IMR-90 (cell line): Measurements from ENCODE around the gene ZFYVE28. TPM values are rescaled to one million over a fixed set of nuclear protein-coding genes. Genes with fewer than 3 reads are reported as not detected.

Source experiments
- ATAC-seq: fragments of 200-7000 bp; cut with Tn5 transposase; 2 replicates; pipeline ENCODE4 v1.9.1; 2020; ENCODE audit warnings: low read depth, mild to moderate bottlenecking, moderate library complexity
- BruUV-seq: library from RNA; stranded (reverse); fragments of 400-500 nt; replicated peaks from 2 replicates; lab custom pipeline; 2021; lab: Mats Ljungman, UMichigan
- CTCF ChIA-PET: fragments of 300-600 bp; formaldehyde crosslinking; extraction: SDS; loops from one replicate; lab custom pipeline; 2021; ENCODE audit warnings: antibody characterized with exemption; lab: Yijun Ruan, JAX
- POLR2A ChIA-PET: fragments of 300-600 bp; sonication (Branson Sonifier 250); formaldehyde crosslinking; loops from one replicate; lab custom pipeline; 2022; ENCODE audit warnings: antibody characterized with exemption; ENCODE audit not compliant: unreplicated experiment; lab: Charles Lee
- DNase-seq: peaks from one replicate; pipeline ENCODE4 v3.0.0; 2013
- H2AFZ ChIP-seq: replicated peaks from 2 replicates; pipeline ENCODE3; 2013; ENCODE audit warnings: low read length, mild to moderate bottlenecking; ENCODE audit not compliant: poor library complexity
- H2AK5ac ChIP-seq: 2 replicates; pipeline ENCODE4 v1.6.1; 2013; ENCODE audit warnings: low read depth, low read length, inconsistent platforms
- H2AK9ac ChIP-seq: replicated peaks from 2 replicates; pipeline ENCODE3; 2013; ENCODE audit warnings: mild to moderate bottlenecking, low read depth, low read length, moderate library complexity; ENCODE audit not compliant: poor library complexity
- H2BK120ac ChIP-seq: 2 replicates; pipeline ENCODE4 v1.6.1; 2013; ENCODE audit warnings: low read depth, low read length, inconsistent platforms
- H2BK15ac ChIP-seq: 3 replicates; pipeline ENCODE4 v1.6.1; 2013; ENCODE audit warnings: low read depth, low read length, inconsistent platforms
- H2BK20ac ChIP-seq: 2 replicates; pipeline ENCODE4 v1.6.1; 2013; ENCODE audit warnings: low read depth, mild to moderate bottlenecking, inconsistent platforms, low read length, moderate library complexity
- H2BK5ac ChIP-seq: 2 replicates; pipeline ENCODE4 v1.6.1; 2013; ENCODE audit warnings: mild to moderate bottlenecking, low read depth, low read length, inconsistent platforms; ENCODE audit not compliant: poor library complexity, severe bottlenecking
- H3K14ac ChIP-seq: replicated peaks from 2 replicates; pipeline ENCODE4 v1.6.1; 2013; ENCODE audit warnings: low read depth, low read length, inconsistent platforms
- H3K18ac ChIP-seq: 2 replicates; pipeline ENCODE4 v1.6.1; 2013; ENCODE audit warnings: low read depth, low read length, control low read depth
- H3K23ac ChIP-seq: 2 replicates; pipeline ENCODE4 v1.6.1; 2013; ENCODE audit warnings: low read depth, low read length, inconsistent platforms
- H3K27ac ChIP-seq: 2 replicates; pipeline ENCODE4 v1.5.1; 2013; ENCODE audit warnings: mild to moderate bottlenecking, control low read depth, low read length; ENCODE audit not compliant: insufficient read depth
- H3K27me3 ChIP-seq: 2 replicates; pipeline ENCODE4 v1.6.1; 2013; ENCODE audit warnings: low read length; ENCODE audit not compliant: control insufficient read depth, insufficient read depth
- H3K36me3 ChIP-seq: 2 replicates; pipeline ENCODE4 v1.6.1; 2013; ENCODE audit warnings: low read length, mixed read lengths; ENCODE audit not compliant: control insufficient read depth, insufficient read depth
- H3K4ac ChIP-seq: 2 replicates; pipeline ENCODE4 v1.6.1; 2013; ENCODE audit warnings: low read depth, low read length, inconsistent platforms
- H3K4me1 ChIP-seq: 2 replicates; pipeline ENCODE4 v1.6.1; 2013; ENCODE audit warnings: low read length, mixed read lengths; ENCODE audit not compliant: control insufficient read depth, insufficient read depth
- H3K4me2 ChIP-seq: 2 replicates; pipeline ENCODE4 v1.6.1; 2013; ENCODE audit warnings: low read depth, mild to moderate bottlenecking, control low read depth, low read length, moderate library complexity
- H3K4me3 ChIP-seq: 2 replicates; pipeline ENCODE4 v1.5.1; 2013; ENCODE audit warnings: low read depth, mild to moderate bottlenecking, control low read depth, low read length, moderate library complexity; ENCODE audit not compliant: insufficient read depth
- H3K56ac ChIP-seq: 2 replicates; pipeline ENCODE4 v1.6.1; 2013; ENCODE audit warnings: low read length, inconsistent platforms; ENCODE audit not compliant: insufficient read depth; ENCODE audit errors: extremely low read depth
- H3K79me1 ChIP-seq, 2 experiments: 2 replicates each; pipeline ENCODE4 v1.6.1; 2013; ENCODE audit warnings: low read length in 2 of 2, inconsistent platforms in 1 of 2, low read depth in 1 of 2
- H3K9ac ChIP-seq: 2 replicates; pipeline ENCODE4 v1.6.1; 2013; ENCODE audit warnings: low read depth, low read length, control low read depth
- H3K9me1 ChIP-seq: 2 replicates; pipeline ENCODE4 v1.6.1; 2013; ENCODE audit warnings: low read length, inconsistent platforms; ENCODE audit not compliant: insufficient read depth
- H3K9me3 ChIP-seq: 2 replicates; pipeline ENCODE4 v1.6.1; 2013; ENCODE audit warnings: low read length; ENCODE audit not compliant: control insufficient read depth, insufficient read depth
- H4K20me1 ChIP-seq: 2 replicates; pipeline ENCODE4 v1.6.1; 2013; ENCODE audit warnings: low read length, inconsistent platforms; ENCODE audit not compliant: insufficient read depth
- H4K5ac ChIP-seq: 2 replicates; pipeline ENCODE4 v1.6.1; 2013; ENCODE audit warnings: mild to moderate bottlenecking, low read depth, low read length, control low read depth
- H4K8ac ChIP-seq, 2 experiments: 2 replicates each; pipeline ENCODE4 v1.6.1; 2013; ENCODE audit warnings: low read depth in 2 of 2, low read length in 2 of 2, control low read depth in 1 of 2, inconsistent platforms in 1 of 2
- H4K91ac ChIP-seq: 2 replicates; pipeline ENCODE4 v1.6.1; 2013; ENCODE audit warnings: low read depth, low read length, inconsistent platforms; ENCODE audit not compliant: insufficient read depth
- BHLHE40 ChIP-seq: fragments of 150-350 bp; IDR thresholded peaks from 2 replicates; pipeline ENCODE4 v1.6.1; 2016; ENCODE audit warnings: mild to moderate bottlenecking, low read depth, low read length
- CEBPB ChIP-seq: IDR thresholded peaks from 2 replicates; pipeline ENCODE4 v1.6.1; 2012; ENCODE audit warnings: low read depth, low read length, improper control_type of control experiment
- CHD1 ChIP-seq: IDR thresholded peaks from 2 replicates; pipeline ENCODE4 v1.6.1; 2012; ENCODE audit warnings: low read depth, low read length, improper control_type of control experiment
- FOS ChIP-seq: fragments of 150-350 bp; IDR thresholded peaks from 2 replicates; pipeline ENCODE4 v1.6.1; 2016; ENCODE audit warnings: low read depth, low read length
- MAFK ChIP-seq: IDR thresholded peaks from 2 replicates; pipeline ENCODE4 v1.6.1; 2012; ENCODE audit warnings: low read depth, low read length, improper control_type of control experiment
- MXI1 ChIP-seq: IDR thresholded peaks from 2 replicates; pipeline ENCODE4 v1.6.1; 2012; ENCODE audit warnings: low read depth, mild to moderate bottlenecking, low read length, moderate library complexity, borderline replicate concordance
- NFE2L2 ChIP-seq: fragments of 150-350 bp; IDR thresholded peaks from 2 replicates; pipeline ENCODE4 v1.6.1; 2016; ENCODE audit warnings: low read depth, mild to moderate bottlenecking, low read length
- POLR2A ChIP-seq: IDR thresholded peaks from 2 replicates; pipeline ENCODE4 v1.6.1; 2012; ENCODE audit warnings: mild to moderate bottlenecking, low read depth, low read length
- RAD21 ChIP-seq: IDR thresholded peaks from 2 replicates; pipeline ENCODE4 v1.6.1; 2012; ENCODE audit warnings: low read length, improper control_type of control experiment
- RCOR1 ChIP-seq: IDR thresholded peaks from 2 replicates; pipeline ENCODE4 v1.6.1; 2012; ENCODE audit warnings: mild to moderate bottlenecking, low read length, improper control_type of control experiment; ENCODE audit not compliant: insufficient replicate concordance
- RFX5 ChIP-seq: IDR thresholded peaks from 2 replicates; pipeline ENCODE4 v1.8.0; 2012; ENCODE audit warnings: low read depth, mild to moderate bottlenecking, low read length, moderate library complexity
- SMC3 ChIP-seq: fragments of 150-350 bp; IDR thresholded peaks from 2 replicates; pipeline ENCODE4 v1.6.1; 2016; ENCODE audit warnings: low read depth, mild to moderate bottlenecking, antibody characterized with exemption, low read length, moderate library complexity
- WGBS, 2 experiments: methylation state at CpG; one replicate each; pipeline versions ENCODE4 v1.1.5 to v1.1.7; 2013; ENCODE audit warnings: missing lambda C conversion rate in 2 of 2; ENCODE audit not compliant: insufficient read length in 1 of 2; ENCODE audit errors: extremely low coverage in 2 of 2; 5-methylcytosine and 5-hydroxymethylcytosine counted together
- dilution Hi-C: fragments of 300-500 bp; cut with HindIII; formaldehyde crosslinking; loops from one replicate; pipeline ENCODE4 v1.14.3; 2018; ENCODE audit warnings: low sequenced_read_pairs; ENCODE audit not compliant: unreplicated experiment
- in situ Hi-C: fragments of 300-500 bp; cut with MboI; formaldehyde crosslinking; loops from 3 replicates; pipeline ENCODE4 v1.14.3; 2019; ENCODE audit warnings: low sequenced_read_pairs, inconsistent platforms, mixed read lengths
- intact Hi-C: fragments of 100-400 bp; cut with micrococcal nuclease; formaldehyde crosslinking; loops from 2 replicates; pipeline ENCODE4 v1.10.0; 2022
- polyA plus RNA-seq, 3 experiments: library from polyadenylated mRNA; depleted of rRNA; stranded (reverse); fragments of >200 nt; gene quantifications; 2 replicates each; pipeline ENCODE4 v1.2.3, GENCODE V29; 2012; ENCODE audit warnings: low replicate concordance in 1 of 3
- total RNA-seq: library from RNA; depleted of rRNA; stranded (reverse); fragments of >200 nt; gene quantifications from 2 replicates; pipeline ENCODE4 v1.2.3, GENCODE V29; 2012
- TF ChIP-seq, protein P1 (sequence below): conservative IDR thresholded peaks from 2 replicates; pipeline ENCODE4 v1.5.1; 2012; ENCODE audit warnings: mild to moderate bottlenecking, low read depth, low read length, improper control_type of control experiment
- TF ChIP-seq, protein P2 (sequence below): fragments of 150-350 bp; IDR thresholded peaks from 2 replicates; pipeline ENCODE4 v1.6.1; 2016; ENCODE audit warnings: low read depth, mild to moderate bottlenecking, low read length, moderate library complexity, borderline replicate concordance

ZFYVE28 gene
- total and polyA plus RNA-seq, 2 of the 4 experiments (the other 2 are of a cell fraction), result 0.36 to 1.2 TPM

DNA sequence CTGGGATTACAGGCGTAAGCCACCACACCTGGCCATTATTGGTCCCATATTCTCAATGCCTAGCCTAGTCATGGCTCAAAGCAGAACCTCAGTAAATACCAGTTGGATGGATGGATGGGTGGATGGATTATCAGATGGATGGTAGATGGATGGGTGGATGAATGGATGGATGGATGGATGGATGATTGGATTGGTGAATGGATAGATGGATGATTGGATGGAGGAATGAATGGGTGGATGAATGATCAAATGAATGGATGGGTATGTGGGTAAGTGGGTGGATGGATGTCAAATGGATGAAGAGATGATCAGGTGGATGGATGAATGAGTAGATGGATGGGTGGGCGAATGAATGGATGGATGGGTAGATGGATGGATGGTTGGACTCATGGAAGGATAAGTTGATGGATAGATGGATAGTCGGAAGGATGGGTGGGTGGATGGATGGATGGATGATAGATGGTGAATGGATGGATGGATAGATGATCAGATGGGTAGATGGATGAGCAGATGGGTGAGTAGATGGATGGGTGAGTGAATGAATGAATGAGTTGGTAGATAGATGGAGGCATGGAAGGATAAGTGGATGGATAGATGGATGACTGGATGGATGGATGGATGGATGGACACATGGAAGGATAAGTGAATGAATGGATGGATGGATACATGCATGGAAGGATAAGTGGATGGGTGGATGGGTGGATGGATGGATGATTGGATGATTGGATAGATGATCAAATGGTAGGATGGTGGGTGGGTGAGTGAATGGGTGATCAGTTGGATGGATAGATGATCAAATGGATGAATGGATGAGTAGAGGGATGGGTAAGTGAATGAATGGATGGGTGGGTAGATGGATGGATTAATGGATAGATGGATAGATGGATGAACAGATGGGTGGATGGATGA, 28.5 kb upstream of the ZFYVE28 start (continued):
- TF ChIP-seq BHLHE40, result no peak

DNA sequence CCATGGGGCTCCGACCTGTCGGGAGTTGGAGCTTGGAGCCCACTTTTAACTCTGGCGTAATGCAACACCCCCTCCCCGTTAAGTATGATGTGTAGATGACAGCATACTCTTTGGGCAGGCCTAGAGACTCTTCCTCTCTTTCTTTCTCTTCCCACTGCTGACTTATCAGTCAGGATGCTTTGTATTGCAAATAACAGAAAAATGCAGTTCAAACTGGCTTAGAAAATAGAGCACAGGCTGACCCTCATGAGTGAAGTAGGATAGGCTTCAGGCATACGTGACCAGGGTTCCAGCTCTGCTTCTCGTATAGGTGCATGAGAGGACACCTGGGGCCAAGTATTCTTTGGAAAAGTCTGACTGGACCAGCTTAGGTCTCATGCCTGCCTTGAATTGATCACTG, 27.1 kb upstream of the ZFYVE28 start:
- no peaks in the 10 kb centered on the region for H3K9me3 ChIP-seq
- H3K9me1 ChIP-seq, result no peaks in the 10 kb centered on the region
- no peak overlapping the region for H2AK9ac ChIP-seq
- H2AK5ac ChIP-seq, result no peak overlapping the region
- no peak overlapping the region for H3K56ac ChIP-seq
- H2BK15ac ChIP-seq, result no peak overlapping the region
- H2BK20ac ChIP-seq, result no peak overlapping the region
- H4K5ac ChIP-seq, result no peak overlapping the region
- no peaks in the 10 kb centered on the region for H3K36me3 ChIP-seq
- ChIA-PET CTCF (interaction anchor here (0.9 kb wide), 1 partner anchor 108 kb away, joined by 3 read pairs; no protein-coding TSS in a partner anchor), POLR2A (no interaction called here)
- H4K91ac ChIP-seq, result no peak overlapping the region
- no peak overlapping the region for H3K4ac ChIP-seq
- H3K4me3 ChIP-seq, result no peak overlapping the region
- H3K18ac ChIP-seq, result no peak overlapping the region
- no peaks in the 10 kb centered on the region; the same call in 1 of the 2 replicates for H4K20me1 ChIP-seq
- H3K4me2 ChIP-seq, result no peak overlapping the region
- peaks cover 19% of the 10 kb centered on the region for H3K27me3 ChIP-seq
- no peak overlapping the region for H2BK120ac ChIP-seq
- no peaks in the 10 kb centered on the region for H3K4me1 ChIP-seq
- H3K23ac ChIP-seq, result no peak overlapping the region
- 85% methylated on average over 2 of the region's 6 CpGs; no CpG with 5 or more reads in 1 of the 2 experiments for WGBS, 2 experiments
- dilution Hi-C loops (no loop called here), in situ Hi-C loops (no loop called here), intact Hi-C loops (no loop called here)
- no peak overlapping the region for H3K9ac ChIP-seq
- H2AFZ ChIP-seq, result no peak overlapping the region
- no peak overlapping the region for H3K27ac ChIP-seq
- no peak overlapping the region for H2BK5ac ChIP-seq
- no peaks in the 10 kb centered on the region for H3K79me1 ChIP-seq
- no peak overlapping the region for H4K8ac ChIP-seq
- ATAC-seq (no peak), DNase-seq (no peak)
- H3K14ac ChIP-seq, result no peak overlapping the region
- no TSS peak for BruUV-seq
- no peak for TF ChIP-seq MXI1
- TF ChIP-seq NFE2L2, result no peak
- no peak for TF ChIP-seq CHD1
- TF ChIP-seq FOS, result no peak
- TF ChIP-seq, protein P1, sequence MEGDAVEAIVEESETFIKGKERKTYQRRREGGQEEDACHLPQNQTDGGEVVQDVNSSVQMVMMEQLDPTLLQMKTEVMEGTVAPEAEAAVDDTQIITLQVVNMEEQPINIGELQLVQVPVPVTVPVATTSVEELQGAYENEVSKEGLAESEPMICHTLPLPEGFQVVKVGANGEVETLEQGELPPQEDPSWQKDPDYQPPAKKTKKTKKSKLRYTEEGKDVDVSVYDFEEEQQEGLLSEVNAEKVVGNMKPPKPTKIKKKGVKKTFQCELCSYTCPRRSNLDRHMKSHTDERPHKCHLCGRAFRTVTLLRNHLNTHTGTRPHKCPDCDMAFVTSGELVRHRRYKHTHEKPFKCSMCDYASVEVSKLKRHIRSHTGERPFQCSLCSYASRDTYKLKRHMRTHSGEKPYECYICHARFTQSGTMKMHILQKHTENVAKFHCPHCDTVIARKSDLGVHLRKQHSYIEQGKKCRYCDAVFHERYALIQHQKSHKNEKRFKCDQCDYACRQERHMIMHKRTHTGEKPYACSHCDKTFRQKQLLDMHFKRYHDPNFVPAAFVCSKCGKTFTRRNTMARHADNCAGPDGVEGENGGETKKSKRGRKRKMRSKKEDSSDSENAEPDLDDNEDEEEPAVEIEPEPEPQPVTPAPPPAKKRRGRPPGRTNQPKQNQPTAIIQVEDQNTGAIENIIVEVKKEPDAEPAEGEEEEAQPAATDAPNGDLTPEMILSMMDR, result no peak
- TF ChIP-seq, protein P2, sequence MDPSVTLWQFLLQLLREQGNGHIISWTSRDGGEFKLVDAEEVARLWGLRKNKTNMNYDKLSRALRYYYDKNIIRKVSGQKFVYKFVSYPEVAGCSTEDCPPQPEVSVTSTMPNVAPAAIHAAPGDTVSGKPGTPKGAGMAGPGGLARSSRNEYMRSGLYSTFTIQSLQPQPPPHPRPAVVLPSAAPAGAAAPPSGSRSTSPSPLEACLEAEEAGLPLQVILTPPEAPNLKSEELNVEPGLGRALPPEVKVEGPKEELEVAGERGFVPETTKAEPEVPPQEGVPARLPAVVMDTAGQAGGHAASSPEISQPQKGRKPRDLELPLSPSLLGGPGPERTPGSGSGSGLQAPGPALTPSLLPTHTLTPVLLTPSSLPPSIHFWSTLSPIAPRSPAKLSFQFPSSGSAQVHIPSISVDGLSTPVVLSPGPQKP, result no peak
- TF ChIP-seq MAFK, result no peak
- TF ChIP-seq CEBPB, result no peak
- no peak for TF ChIP-seq RCOR1
- TF ChIP-seq BHLHE40, result no peak
- no peak for TF ChIP-seq SMC3
- no peak for TF ChIP-seq RAD21
- TF ChIP-seq POLR2A, result no peak
- TF ChIP-seq RFX5, result no peak
